ENCODE measurements around the gene DCAF8. TPM values are rescaled to one million over a fixed set of nuclear protein-coding genes. Genes with fewer than 3 reads are reported as not detected.

DCAF8 gene
- total RNA-seq, 2 donors from 2014 or later = 124 to 167 TPM

DNA sequence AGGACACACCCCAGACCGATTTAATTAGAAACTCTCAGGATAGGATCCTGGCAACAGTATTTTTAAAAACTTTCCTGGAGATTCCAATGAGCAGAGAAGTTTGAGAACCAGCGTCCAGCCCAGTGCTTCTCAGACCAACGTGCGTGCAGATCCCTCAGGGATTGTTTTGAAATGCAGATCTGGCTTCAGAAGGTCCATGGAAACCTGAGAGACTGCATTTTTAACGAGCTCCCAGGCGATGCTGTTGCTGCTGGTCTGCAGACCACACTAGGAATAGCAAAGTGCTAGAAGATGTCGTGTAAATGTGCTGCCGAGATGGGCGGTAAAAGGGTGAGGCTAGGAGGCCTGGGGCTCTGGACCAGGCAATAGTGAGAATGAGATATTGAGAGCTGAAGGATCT is 90.4 kb downstream of the DCAF8 start:
- H3K27me3 ChIP-seq (replicated peaks; ENCODE audit: insufficient read depth) = no peaks in the 10 kb centered on the region
- no peak for ATAC-seq (ENCODE audit: insufficient number of reproducible peaks, low FRiP score, low read depth)
- no peaks in the 10 kb centered on the region for H3K36me3 ChIP-seq
- DNase-seq (ENCODE audit: low spot score) = no peak
- H3K4me3 ChIP-seq = no peak overlapping the region
- H3K9me3 ChIP-seq = no peaks in the 10 kb centered on the region
- no peak overlapping the region for H3K27ac ChIP-seq
- H3K4me1 ChIP-seq (ENCODE audit: control insufficient read depth in 1 of 2, low read depth in 2 of 2) = no peaks in the 10 kb centered on the region
- TF ChIP-seq, protein P1, sequence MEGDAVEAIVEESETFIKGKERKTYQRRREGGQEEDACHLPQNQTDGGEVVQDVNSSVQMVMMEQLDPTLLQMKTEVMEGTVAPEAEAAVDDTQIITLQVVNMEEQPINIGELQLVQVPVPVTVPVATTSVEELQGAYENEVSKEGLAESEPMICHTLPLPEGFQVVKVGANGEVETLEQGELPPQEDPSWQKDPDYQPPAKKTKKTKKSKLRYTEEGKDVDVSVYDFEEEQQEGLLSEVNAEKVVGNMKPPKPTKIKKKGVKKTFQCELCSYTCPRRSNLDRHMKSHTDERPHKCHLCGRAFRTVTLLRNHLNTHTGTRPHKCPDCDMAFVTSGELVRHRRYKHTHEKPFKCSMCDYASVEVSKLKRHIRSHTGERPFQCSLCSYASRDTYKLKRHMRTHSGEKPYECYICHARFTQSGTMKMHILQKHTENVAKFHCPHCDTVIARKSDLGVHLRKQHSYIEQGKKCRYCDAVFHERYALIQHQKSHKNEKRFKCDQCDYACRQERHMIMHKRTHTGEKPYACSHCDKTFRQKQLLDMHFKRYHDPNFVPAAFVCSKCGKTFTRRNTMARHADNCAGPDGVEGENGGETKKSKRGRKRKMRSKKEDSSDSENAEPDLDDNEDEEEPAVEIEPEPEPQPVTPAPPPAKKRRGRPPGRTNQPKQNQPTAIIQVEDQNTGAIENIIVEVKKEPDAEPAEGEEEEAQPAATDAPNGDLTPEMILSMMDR (IDR thresholded peaks at IDR 0.05) = no peak

DNA sequence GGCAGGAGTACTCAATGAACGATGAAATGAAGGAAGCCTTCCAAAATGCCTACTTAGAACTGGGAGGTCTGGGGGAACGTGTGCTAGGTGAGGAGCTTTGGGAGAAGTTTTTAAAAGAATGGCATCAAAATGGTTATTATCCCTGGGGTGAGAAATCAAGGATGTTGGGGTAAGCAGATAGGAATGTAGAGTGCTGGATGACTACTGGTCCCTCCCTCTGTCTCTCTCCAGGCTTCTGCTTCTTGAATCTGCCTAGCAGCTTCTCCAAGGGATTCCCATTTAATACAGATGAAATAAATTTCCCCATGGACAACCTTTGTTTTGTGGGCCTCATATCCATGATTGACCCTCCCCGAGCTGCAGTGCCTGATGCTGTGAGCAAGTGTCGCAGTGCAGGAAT is 91.0 kb downstream of the DCAF8 start:
- no peak for DNase-seq (ENCODE audit: low spot score)
- H3K4me1 ChIP-seq (ENCODE audit: control insufficient read depth in 1 of 2, low read depth in 2 of 2) = no peaks in the 10 kb centered on the region

DNA sequence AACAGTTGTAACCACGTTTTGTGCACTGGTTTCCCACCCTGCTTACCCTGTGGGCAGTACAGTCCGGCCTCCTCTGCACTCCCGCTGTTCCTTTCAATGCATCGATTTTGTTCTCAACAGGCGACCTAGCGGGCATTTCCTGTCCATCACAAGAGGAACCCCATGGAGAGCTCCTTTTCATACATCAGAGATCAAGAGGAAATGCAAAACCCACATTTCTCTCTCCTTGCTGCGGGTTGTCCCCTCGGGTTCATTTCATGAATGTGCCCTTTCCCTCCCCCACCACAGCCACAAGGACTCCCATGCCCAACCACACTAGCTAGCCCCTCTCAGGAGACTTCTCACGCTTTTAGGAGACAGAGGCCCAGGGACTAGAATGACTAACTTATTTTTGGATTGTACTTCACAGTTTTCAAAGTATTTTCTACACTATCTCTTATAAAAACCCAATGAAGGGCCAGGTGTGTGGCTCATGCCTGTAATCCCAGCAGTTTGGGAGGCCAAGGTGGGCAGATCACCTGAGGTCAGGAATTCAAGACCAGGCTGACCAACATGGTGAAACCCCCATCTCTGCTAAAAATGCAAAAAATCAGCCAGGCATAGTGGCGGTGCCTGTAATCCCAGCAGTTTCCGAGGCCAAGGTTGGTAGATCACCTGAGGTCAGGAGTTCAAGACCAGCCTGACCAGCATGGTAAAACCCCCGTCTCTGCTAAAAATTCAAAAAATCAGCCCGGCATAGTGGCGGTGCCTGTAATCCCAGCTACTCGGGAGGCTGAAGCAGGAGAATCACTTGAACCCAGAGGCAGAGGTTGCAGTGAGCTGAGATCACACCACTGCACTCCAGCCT is 92.6 kb downstream of the DCAF8 start:
- no peak overlapping the region for H3K4me3 ChIP-seq
- TF ChIP-seq, protein P1 (IDR thresholded peaks at IDR 0.05) = no peak
- DNase-seq (ENCODE audit: low spot score) (no peak), ATAC-seq (ENCODE audit: insufficient number of reproducible peaks, low FRiP score, low read depth) (no peak)
- H3K36me3 ChIP-seq = no peaks in the 10 kb centered on the region
- no peak overlapping the region for H3K27ac ChIP-seq
- no peaks in the 10 kb centered on the region for H3K27me3 ChIP-seq (replicated peaks; ENCODE audit: insufficient read depth)
- no peaks in the 10 kb centered on the region for H3K4me1 ChIP-seq (ENCODE audit: control insufficient read depth in 1 of 2, low read depth in 2 of 2)
- H3K9me3 ChIP-seq = no peaks in the 10 kb centered on the region

More for the DNA sequence above, 91.0 kb downstream of the DCAF8 start:
- H3K4me3 ChIP-seq = no peak overlapping the region
- H3K27me3 ChIP-seq (replicated peaks; ENCODE audit: insufficient read depth) = no peaks in the 10 kb centered on the region
- H3K9me3 ChIP-seq = no peaks in the 10 kb centered on the region
- TF ChIP-seq, protein P1 (IDR thresholded peaks at IDR 0.05) = no peak
- no peak overlapping the region for H3K27ac ChIP-seq
- no peaks in the 10 kb centered on the region for H3K36me3 ChIP-seq
- no peak for ATAC-seq (ENCODE audit: insufficient number of reproducible peaks, low FRiP score, low read depth)

DNA sequence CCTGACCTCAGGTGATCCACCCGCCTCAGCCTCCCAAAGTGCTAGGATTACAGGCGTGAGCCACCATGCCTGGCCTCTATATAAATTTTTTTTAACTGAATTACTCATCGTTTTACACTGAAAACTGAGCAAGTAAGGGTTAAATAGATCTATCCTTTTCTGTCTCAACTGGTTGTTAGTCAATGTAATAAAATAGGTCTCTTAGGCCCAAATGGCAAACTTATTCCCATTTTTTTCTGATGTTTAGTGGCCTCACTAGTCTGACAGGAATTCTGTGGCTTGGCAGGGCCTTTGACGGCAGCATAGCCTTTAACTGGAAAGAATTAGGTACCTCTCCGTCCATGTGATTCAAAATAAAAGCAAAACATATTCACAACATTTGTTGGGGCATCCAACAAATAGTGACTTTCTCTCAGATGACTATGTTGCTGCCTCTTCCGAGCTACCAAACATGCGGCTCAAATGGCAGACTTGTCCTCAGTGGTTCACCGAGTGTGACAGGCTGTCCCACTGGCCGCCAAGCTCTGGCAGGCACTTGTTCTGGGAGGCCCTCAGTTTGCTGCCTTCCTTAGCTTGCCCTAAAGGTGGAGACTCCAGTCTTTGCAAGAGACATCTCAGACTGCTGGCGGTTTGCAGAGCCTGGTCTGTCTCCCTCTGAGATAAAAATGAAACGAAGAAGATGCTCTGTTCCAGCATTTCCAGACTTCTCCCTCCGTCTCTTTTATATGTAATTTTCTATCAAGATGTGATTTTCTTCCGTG is 93.6 kb downstream of the DCAF8 start:
- Histone ChIP-seq H3K4me3 (no peak overlapping the region), H3K9me3 (no peaks in the 10 kb centered on the region), H3K4me1 (ENCODE audit: control insufficient read depth in 1 of 2, low read depth in 2 of 2) (no peaks in the 10 kb centered on the region), H3K27me3 (replicated peaks; ENCODE audit: insufficient read depth) (no peaks in the 10 kb centered on the region), H3K36me3 (no peaks in the 10 kb centered on the region), H3K27ac (no peak overlapping the region)
- ATAC-seq (ENCODE audit: insufficient number of reproducible peaks, low FRiP score, low read depth) (no peak), DNase-seq (ENCODE audit: low spot score) (no peak)
- TF ChIP-seq, protein P1 (IDR thresholded peaks at IDR 0.05) = no peak

DNA sequence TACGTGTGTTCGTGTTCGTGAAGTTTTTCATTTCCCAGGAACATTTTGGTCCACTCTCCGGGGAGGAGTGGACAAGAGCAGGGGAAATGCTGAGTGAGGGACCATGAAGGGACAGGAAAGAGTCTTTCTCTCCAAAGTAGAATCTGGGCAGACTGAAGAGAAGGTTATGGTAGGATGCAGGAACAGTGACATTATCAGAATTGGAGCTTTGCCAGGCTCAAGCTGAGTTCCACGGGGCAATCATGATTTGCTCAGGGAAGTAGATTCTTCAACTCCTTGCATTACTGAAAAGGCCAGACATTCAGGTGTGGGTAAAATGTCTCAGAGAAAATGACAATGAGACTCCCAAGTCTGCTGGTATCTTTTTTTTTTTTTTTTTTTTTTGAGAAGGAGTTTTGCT is 94.3 kb downstream of the DCAF8 start:
- H3K27ac ChIP-seq = no peak overlapping the region
- DNase-seq (ENCODE audit: low spot score) (no peak), ATAC-seq (ENCODE audit: insufficient number of reproducible peaks, low FRiP score, low read depth) (no peak)
- TF ChIP-seq, protein P1 (IDR thresholded peaks at IDR 0.05) = no peak
- H3K4me1 ChIP-seq (ENCODE audit: control insufficient read depth in 1 of 2, low read depth in 2 of 2) = no peaks in the 10 kb centered on the region
- H3K27me3 ChIP-seq (replicated peaks; ENCODE audit: insufficient read depth) = no peaks in the 10 kb centered on the region
- no peaks in the 10 kb centered on the region for H3K36me3 ChIP-seq
- no peaks in the 10 kb centered on the region for H3K9me3 ChIP-seq
- no peak overlapping the region for H3K4me3 ChIP-seq
